Activated naive CD8-positive, alpha-beta T cell treated with anti-CD3 and anti-CD28 coated beads, Interleukin-2, amount 50 U/mL, for 24 hours (primary cell): ENCODE measurements around the gene RERE.

Source experiments
- ATAC-seq: fragments of 150-1000 bp; cut with Tn5 transposase; one replicate; pipeline ENCODE4 v1.10.0; 2021
- DNase-seq: peaks from one replicate; pipeline ENCODE4 v3.0.0; 2021
- H3K27ac Mint-ChIP-seq: one replicate; pipeline ENCODE4 v1.8.0; 2021; ENCODE audit warnings: mild to moderate bottlenecking, mixed read lengths
- H3K27me3 Mint-ChIP-seq: one replicate; pipeline ENCODE4 v1.8.0; 2021; ENCODE audit warnings: mixed read lengths
- H3K36me3 Mint-ChIP-seq: one replicate; pipeline ENCODE4 v1.8.0; 2021; ENCODE audit warnings: low read depth, mixed read lengths
- H3K4me1 Mint-ChIP-seq: one replicate; pipeline ENCODE4 v1.8.0; 2021; ENCODE audit warnings: mixed read lengths
- H3K4me3 Mint-ChIP-seq: one replicate; pipeline ENCODE4 v1.8.0; 2021; ENCODE audit warnings: mild to moderate bottlenecking, moderate library complexity, mixed read lengths
- H3K9me3 Mint-ChIP-seq: one replicate; pipeline ENCODE4 v1.8.0; 2021; ENCODE audit warnings: mixed read lengths

Gene RERE

GRCh38 chr1:8362701-8363101 lies 454.7 kb downstream of the RERE start:
- no peak overlapping the region for H3K27ac Mint-ChIP-seq
- H3K36me3 Mint-ChIP-seq = peaks cover 11% of the 10 kb centered on the region
- no peak for ATAC-seq
- H3K27me3 Mint-ChIP-seq = no peaks in the 10 kb centered on the region
- peaks cover under 1% of the 10 kb centered on the region for H3K4me1 Mint-ChIP-seq
- H3K4me3 Mint-ChIP-seq = no peak overlapping the region
- no peak for DNase-seq
- H3K9me3 Mint-ChIP-seq = no peaks in the 10 kb centered on the region

DNA sequence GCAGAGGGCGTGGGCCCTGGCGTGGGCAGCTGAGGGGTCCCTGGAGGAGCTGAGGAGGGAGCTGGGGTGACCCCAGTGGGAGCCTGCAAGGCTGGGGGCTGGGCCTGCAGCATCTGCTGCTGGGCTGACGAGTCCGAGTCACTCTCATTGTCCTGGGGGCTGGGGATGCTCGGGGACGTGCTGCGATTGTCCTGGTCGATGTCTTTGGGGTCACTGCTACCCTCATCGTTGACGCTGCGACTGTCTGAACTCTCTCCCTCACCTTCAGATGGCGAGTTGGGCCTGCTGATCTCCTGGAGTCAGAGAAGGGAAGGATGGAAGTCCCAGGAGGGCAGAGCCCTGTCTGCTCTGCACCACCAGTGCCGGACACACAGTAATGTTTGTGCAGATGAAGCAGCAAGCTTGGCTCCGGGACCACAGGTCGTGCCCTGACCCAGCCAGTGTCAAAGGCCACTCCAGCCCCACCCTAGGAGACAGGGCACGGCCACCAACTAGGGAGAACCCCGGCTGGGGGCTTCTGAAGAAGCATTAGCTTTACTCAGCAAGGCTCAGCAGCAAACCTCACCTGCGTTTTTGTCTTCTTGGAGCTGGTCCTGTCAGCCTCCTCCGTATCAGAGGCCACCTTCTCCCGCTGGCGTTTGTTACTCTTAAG lies 456.1 kb downstream of the RERE start:
- H3K36me3 Mint-ChIP-seq = peaks cover 14% of the 10 kb centered on the region
- DNase-seq (no peak), ATAC-seq (no peak)
- no peaks in the 10 kb centered on the region for H3K4me1 Mint-ChIP-seq
- no peaks in the 10 kb centered on the region for H3K27me3 Mint-ChIP-seq
- no peak overlapping the region for H3K4me3 Mint-ChIP-seq
- no peak overlapping the region for H3K27ac Mint-ChIP-seq
- no peaks in the 10 kb centered on the region for H3K9me3 Mint-ChIP-seq

GRCh38 chr1:8360493-8361197 lies 456.8 kb downstream of the RERE start:
- DNase-seq = no peak
- no peak for ATAC-seq
- no peaks in the 10 kb centered on the region for H3K4me1 Mint-ChIP-seq
- no peaks in the 10 kb centered on the region for H3K27me3 Mint-ChIP-seq
- H3K4me3 Mint-ChIP-seq = no peak overlapping the region
- H3K36me3 Mint-ChIP-seq = peaks cover 16% of the 10 kb centered on the region
- H3K27ac Mint-ChIP-seq = no peak overlapping the region
- no peaks in the 10 kb centered on the region for H3K9me3 Mint-ChIP-seq

DNA sequence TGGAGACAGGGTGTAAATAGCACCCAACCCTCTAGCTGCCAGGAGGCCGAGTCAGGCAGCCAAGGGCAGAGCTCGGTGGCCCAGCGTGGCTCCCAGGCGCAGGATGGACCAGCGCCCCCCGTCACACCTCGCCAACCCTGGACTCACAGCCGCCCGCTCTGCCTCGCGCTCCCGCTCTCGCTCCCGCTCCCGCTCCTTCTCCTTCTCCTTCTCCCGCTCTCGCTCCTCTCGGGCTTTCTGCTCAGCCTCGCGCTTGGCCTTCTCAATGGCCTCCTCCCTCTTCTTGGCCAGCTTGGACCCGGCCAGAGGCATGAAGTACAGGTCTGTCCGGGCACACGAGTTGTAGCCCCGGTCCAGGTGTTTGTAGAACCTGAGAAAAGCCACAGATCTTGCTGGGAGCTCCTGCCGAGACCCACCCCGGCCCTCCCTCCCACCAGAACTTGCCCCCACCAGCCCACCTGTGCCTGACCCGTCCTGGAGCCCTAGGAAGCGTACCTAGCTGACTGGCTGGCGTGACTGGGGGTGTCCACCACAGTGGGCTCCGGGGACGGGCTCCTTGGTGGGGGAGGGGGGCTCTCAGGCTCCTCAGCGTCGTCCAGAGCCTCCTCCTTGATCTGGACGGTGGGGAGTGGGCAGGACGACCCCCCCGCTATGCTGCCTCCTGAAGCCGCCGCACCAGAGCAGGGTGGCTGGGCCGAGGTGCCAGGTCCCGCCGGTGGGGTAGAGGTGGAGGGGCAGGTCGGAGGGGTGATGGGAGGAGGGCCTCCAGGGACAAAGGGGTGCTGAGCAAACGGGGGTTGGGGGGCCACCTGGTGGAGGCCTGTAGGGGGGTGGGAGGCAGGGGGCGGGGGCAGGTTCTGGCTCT lies 457.6 kb downstream of the RERE start:
- Mint-ChIP-seq H3K27me3 (no peaks in the 10 kb centered on the region), H3K4me1 (no peaks in the 10 kb centered on the region), H3K9me3 (no peaks in the 10 kb centered on the region), H3K27ac (no peak overlapping the region), H3K4me3 (no peak overlapping the region), H3K36me3 (peaks cover 18% of the 10 kb centered on the region)
- DNase-seq (no peak), ATAC-seq (no peak)

DNA sequence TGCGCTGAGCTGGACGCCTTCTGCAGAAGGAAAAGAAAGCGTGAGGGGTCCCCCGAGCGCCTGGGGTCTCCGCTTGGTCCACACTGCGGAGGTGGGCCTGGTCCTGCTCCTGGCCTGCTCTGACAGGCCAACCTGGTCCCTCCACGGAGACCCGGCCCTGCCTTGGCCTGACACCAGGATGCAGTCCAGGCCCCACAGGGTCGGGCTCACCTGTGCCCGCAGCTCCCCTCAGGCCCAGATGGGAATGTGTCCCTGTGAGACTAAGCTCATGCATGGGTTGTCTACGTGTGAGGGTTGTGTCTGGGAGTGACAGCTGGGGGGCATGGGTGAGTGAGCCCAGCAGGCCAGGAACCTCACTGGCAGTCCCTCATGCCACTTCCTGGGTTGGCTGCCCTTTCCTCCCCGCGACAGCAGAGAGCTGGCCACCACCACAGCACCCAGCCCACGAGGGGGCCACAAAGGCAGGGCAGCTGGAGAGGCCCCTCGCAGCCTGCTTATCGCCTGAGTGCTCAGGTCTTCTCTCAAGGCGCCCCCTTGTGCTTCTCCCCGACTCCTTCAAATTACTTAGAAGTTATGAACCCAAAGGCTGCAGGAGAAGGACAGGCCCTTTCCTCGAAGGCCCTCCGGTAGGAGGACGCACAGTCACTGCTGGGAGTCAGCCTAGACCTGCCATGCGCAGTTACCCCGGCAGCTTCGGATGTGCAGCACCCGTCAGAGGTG lies 458.4 kb downstream of the RERE start:
- no peak overlapping the region for H3K27ac Mint-ChIP-seq
- no peaks in the 10 kb centered on the region for H3K4me1 Mint-ChIP-seq
- H3K9me3 Mint-ChIP-seq = no peaks in the 10 kb centered on the region
- no peak for DNase-seq
- H3K4me3 Mint-ChIP-seq = no peak overlapping the region
- ATAC-seq = no peak
- H3K36me3 Mint-ChIP-seq = peaks cover 17% of the 10 kb centered on the region
- no peaks in the 10 kb centered on the region for H3K27me3 Mint-ChIP-seq

DNA sequence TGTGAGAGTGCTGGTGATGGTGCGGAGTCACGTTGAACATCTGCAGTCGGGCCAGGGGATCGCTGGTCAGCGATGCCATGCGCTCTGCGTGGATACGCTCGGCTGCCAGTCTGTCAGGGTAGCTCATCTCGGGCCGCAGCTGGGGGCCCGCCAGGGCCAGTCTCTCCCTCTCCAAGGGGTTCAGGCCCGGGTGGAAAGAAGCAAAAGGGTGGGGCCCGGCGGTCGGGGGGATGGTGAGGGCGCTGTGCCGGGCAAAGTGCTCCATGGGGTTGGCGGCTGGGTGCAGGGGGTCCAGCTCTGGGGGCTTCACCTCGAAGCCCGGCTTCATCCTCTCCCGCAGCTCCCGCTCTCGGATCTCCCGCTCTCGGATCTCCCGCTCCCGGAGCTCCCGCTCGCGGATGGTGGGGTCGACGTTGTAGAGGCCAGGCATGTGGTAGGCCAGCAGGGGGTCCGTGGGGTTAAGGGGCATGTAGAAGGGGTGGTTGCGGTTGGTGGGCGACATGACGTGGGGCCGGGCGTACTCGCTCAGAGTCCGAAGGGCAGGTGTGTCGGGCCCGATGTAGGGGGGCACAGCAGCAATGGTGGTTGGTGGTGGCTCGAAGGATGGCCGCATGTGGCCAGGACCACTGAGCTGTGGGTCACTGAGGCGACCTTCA lies 459.1 kb downstream of the RERE start:
- no peak for ATAC-seq
- DNase-seq = no peak
- Mint-ChIP-seq H3K9me3 (no peaks in the 10 kb centered on the region), H3K4me3 (no peak overlapping the region), H3K4me1 (no peaks in the 10 kb centered on the region), H3K27ac (no peak overlapping the region), H3K36me3 (peaks cover 17% of the 10 kb centered on the region), H3K27me3 (no peaks in the 10 kb centered on the region)

DNA sequence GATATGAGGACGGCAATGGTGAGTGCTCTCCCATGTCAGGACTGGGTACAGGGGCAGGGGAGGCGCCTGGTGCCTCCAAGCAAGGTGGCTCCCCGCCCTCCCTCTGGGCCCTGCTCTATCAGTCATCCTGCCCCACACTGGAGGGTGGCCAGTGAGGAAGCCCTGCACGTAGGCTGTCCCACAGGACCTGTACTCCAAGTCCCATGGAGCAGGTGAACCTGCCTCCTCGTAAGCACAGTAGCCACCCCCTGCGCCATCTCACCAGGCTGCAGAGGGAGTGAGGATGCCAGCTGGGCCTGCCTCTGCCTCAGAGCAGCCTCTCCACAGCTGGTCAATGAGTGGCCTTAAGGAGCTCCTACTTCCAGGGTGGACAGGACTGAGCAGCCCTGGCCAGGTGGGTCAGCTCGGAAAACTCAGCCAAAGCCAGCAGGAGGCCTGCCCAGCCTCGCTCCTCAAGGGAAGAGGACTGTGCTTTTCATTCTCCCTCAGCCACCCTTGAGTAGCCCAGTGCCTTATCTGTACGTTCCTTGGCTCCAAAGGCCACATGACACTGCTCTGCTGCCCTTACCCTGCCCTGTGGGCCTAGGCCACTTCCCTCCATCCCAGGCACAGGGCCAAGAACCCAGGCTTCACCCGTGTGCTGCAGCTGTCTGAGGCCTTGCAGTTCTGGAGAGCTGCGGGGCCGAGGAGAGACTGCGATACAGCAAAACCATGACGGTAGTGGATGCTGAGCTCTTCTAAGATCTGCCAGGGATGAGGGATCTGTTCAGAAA lies 459.9 kb downstream of the RERE start:
- ATAC-seq = no peak
- no peak overlapping the region for H3K27ac Mint-ChIP-seq
- no peaks in the 10 kb centered on the region for H3K9me3 Mint-ChIP-seq
- no peaks in the 10 kb centered on the region for H3K4me1 Mint-ChIP-seq
- no peaks in the 10 kb centered on the region for H3K27me3 Mint-ChIP-seq
- DNase-seq = no peak
- no peak overlapping the region for H3K4me3 Mint-ChIP-seq
- peaks cover 17% of the 10 kb centered on the region for H3K36me3 Mint-ChIP-seq

- no peaks in the 10 kb centered on the region for H3K27me3 Mint-ChIP-seq
- no peaks in the 10 kb centered on the region for H3K9me3 Mint-ChIP-seq
- DNase-seq = no peak
- H3K4me1 Mint-ChIP-seq = no peaks in the 10 kb centered on the region
- H3K27ac Mint-ChIP-seq = no peak overlapping the region
- H3K36me3 Mint-ChIP-seq = peaks cover 17% of the 10 kb centered on the region
- no peak for ATAC-seq
- no peak overlapping the region for H3K4me3 Mint-ChIP-seq
Observed at GRCh38 chr1:8356256-8357209, 460.9 kb downstream of the RERE start.

GRCh38 chr1:8355439-8356255 lies 461.8 kb downstream of the RERE start:
- no peaks in the 10 kb centered on the region for H3K9me3 Mint-ChIP-seq
- peaks cover 17% of the 10 kb centered on the region for H3K36me3 Mint-ChIP-seq
- no peak for DNase-seq
- H3K27ac Mint-ChIP-seq = no peak overlapping the region
- no peak for ATAC-seq
- no peaks in the 10 kb centered on the region for H3K4me1 Mint-ChIP-seq
- no peaks in the 10 kb centered on the region for H3K27me3 Mint-ChIP-seq
- no peak overlapping the region for H3K4me3 Mint-ChIP-seq

DNA sequence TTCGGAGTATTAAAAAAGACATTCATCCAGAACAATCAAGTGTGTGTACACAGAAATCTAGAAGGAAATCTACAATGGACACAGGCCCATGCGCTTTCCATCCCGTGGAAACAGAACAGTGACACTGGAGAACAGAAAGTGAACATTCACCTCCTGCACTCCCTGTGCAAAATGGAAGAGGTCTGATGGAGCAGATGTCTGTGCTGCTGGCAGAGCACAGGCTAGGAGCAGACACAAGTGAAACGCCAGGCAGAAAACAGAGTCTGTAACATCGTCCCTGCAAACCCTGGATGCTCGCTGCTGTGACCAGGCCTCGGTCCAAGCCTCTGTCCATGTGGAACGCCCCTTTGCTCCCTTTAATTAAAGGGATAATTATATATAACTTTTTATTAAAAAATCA lies 463.4 kb downstream of the RERE start:
- DNase-seq (no peak), ATAC-seq (no peak)
- Mint-ChIP-seq H3K36me3 (peaks cover 15% of the 10 kb centered on the region), H3K27ac (no peak overlapping the region), H3K27me3 (no peaks in the 10 kb centered on the region), H3K4me3 (no peak overlapping the region), H3K4me1 (no peaks in the 10 kb centered on the region), H3K9me3 (no peaks in the 10 kb centered on the region)

DNA sequence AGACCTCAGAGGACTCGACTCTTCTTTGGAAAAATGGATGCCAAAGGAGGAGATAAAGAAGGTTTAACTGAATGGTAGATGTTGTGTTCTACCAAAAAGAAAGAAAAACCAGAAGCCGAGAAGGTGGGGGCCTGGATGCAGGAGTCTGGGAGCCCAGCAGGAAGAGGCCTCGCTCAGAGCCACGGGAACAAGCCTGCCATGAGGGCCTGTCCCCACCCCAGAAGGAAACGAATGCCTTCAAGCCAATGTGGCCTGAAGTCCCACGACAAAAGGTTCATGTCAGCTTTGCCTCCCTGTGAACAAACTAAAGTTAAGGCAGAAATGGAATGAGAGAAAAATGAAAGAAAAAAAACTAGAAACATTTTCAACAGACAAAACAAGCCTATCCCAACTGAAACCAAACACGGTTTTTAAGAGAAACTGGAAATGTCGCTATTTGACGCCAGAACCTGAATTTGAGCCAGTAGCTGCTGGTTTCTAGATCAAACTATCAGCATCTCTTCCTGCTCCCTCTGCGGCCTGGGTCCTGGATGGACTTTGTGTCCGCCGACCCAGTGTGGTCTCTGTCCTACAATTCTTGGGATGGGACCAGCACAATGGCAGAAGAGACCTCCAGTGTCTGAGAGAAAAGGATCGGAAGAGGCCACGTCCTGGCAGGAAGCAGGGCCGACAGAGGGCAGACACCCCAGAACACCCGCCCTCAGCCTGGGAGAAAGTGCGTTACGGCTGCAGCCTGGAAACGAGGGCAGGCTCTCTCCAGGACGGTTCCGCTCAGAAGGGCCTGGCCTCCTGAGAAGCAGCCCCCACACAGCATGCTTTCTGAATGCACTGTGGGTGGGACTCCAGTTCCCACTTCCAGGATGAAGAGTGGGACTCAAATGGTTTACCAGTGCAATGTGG lies 464.3 kb downstream of the RERE start:
- DNase-seq (no peak), ATAC-seq (no peak)
- peaks cover 15% of the 10 kb centered on the region for H3K36me3 Mint-ChIP-seq
- no peaks in the 10 kb centered on the region for H3K9me3 Mint-ChIP-seq
- H3K4me1 Mint-ChIP-seq = peaks cover 2% of the 10 kb centered on the region
- peak overlapping the region; percentile 49 for H3K27ac Mint-ChIP-seq
- H3K27me3 Mint-ChIP-seq = no peaks in the 10 kb centered on the region
- H3K4me3 Mint-ChIP-seq = no peak overlapping the region
